Measurements from ENCODE around the gene ZNF784.

Gene ZNF784

GRCh38 chr19:55666343-55667005 is 42.1 kb upstream of the ZNF784 start:
- H2AK5ac ChIP-seq (ENCODE audit: low read length, severe bottlenecking), result no peak overlapping the region
- H3K9ac ChIP-seq (ENCODE audit: low read length), result no peak overlapping the region
- no peak for DNase-seq
- no peak overlapping the region for H3K4me2 ChIP-seq (ENCODE audit: low read length, poor library complexity, severe bottlenecking)
- H3K23ac ChIP-seq (ENCODE audit: low read length in 2 of 2), result no peak overlapping the region
- no peak overlapping the region for H4K8ac ChIP-seq (ENCODE audit: low read length)
- H3K27me3 ChIP-seq (ENCODE audit: control insufficient read depth in 1 of 2, insufficient read depth in 1 of 2, low read length in 2 of 2), result no peaks in the 10 kb centered on the region
- H3K27ac ChIP-seq (ENCODE audit: low read length, poor library complexity, severe bottlenecking), result no peak overlapping the region
- H2BK120ac ChIP-seq (ENCODE audit: low read depth, low read length), result no peak overlapping the region
- H2BK12ac ChIP-seq (ENCODE audit: low read length in 2 of 2), result no peak overlapping the region
- H2BK5ac ChIP-seq (ENCODE audit: low read depth, low read length, poor library complexity, severe bottlenecking), result no peak overlapping the region
- no peak overlapping the region for H2BK15ac ChIP-seq (ENCODE audit: low read depth, poor library complexity, severe bottlenecking)
- H3K4me3 ChIP-seq (ENCODE audit: insufficient read depth in 1 of 2, low read depth in 1 of 2, low read length in 2 of 2), result no peak overlapping the region
- peaks cover 26% of the 10 kb centered on the region for H3K4me1 ChIP-seq (ENCODE audit: control insufficient read depth, insufficient read depth, low read depth, low read length)
- peaks cover 91 to 98% of the 10 kb centered on the region in 2 experiments for H3K36me3 ChIP-seq (ENCODE audit: control insufficient read depth in 1 of 2, insufficient read depth in 2 of 2, low read depth in 1 of 2, low read length in 2 of 2)
- no peak overlapping the region for H3K18ac ChIP-seq (ENCODE audit: low read depth in 1 of 2, low read length in 2 of 2)
- WGBS, result 96% methylated on average over 12 of the region's 12 CpGs
- H4K91ac ChIP-seq (ENCODE audit: low read length), result no peak overlapping the region
- H3K4ac ChIP-seq (ENCODE audit: low read depth in 1 of 2, low read length in 2 of 2), result no peak overlapping the region
- no peak overlapping the region for H3K14ac ChIP-seq (ENCODE audit: low read length in 2 of 2)
- H2AFZ ChIP-seq (ENCODE audit: low read depth, low read length), result no peak overlapping the region
- H3K79me1 ChIP-seq (replicated peaks; ENCODE audit: low read length, poor library complexity, severe bottlenecking), result peaks cover 18% of the 10 kb centered on the region
- no peaks in the 10 kb centered on the region for H3K9me3 ChIP-seq (ENCODE audit: control insufficient read depth, low read length)

GRCh38 chr19:55663846-55664536 is 39.6 kb upstream of the ZNF784 start:
- Histone ChIP-seq H3K4ac (ENCODE audit: low read depth in 1 of 2, low read length in 2 of 2) (no peak overlapping the region), H2BK5ac (ENCODE audit: low read depth, low read length, poor library complexity, severe bottlenecking) (no peak overlapping the region), H2BK120ac (ENCODE audit: low read depth, low read length) (no peak overlapping the region), H3K4me3 (ENCODE audit: insufficient read depth in 1 of 2, low read depth in 1 of 2, low read length in 2 of 2) (no peak overlapping the region), H2AFZ (ENCODE audit: low read depth, low read length) (no peak overlapping the region), H3K18ac (ENCODE audit: low read depth in 1 of 2, low read length in 2 of 2) (no peak overlapping the region), H3K79me1 (replicated peaks; ENCODE audit: low read length, poor library complexity, severe bottlenecking) (peaks cover 18% of the 10 kb centered on the region), H2BK12ac (ENCODE audit: low read length in 2 of 2) (no peak overlapping the region), H3K9me3 (ENCODE audit: control insufficient read depth, low read length) (no peaks in the 10 kb centered on the region), H4K91ac (ENCODE audit: low read length) (no peak overlapping the region), H2BK15ac (ENCODE audit: low read depth, poor library complexity, severe bottlenecking) (no peak overlapping the region), H3K4me1 (ENCODE audit: control insufficient read depth, insufficient read depth, low read depth, low read length) (peaks cover 20% of the 10 kb centered on the region), H3K36me3 (ENCODE audit: control insufficient read depth in 1 of 2, insufficient read depth in 2 of 2, low read depth in 1 of 2, low read length in 2 of 2) (peaks cover 90 to 98% of the 10 kb centered on the region in 2 experiments), H3K9ac (ENCODE audit: low read length) (no peak overlapping the region), H4K8ac (ENCODE audit: low read length) (no peak overlapping the region), H3K4me2 (ENCODE audit: low read length, poor library complexity, severe bottlenecking) (no peak overlapping the region), H3K14ac (ENCODE audit: low read length in 2 of 2) (no peak overlapping the region), H3K27me3 (ENCODE audit: control insufficient read depth in 1 of 2, insufficient read depth in 1 of 2, low read length in 2 of 2) (no peaks in the 10 kb centered on the region), H2AK5ac (ENCODE audit: low read length, severe bottlenecking) (no peak overlapping the region), H3K23ac (ENCODE audit: low read length in 2 of 2) (no peak overlapping the region), H3K27ac (ENCODE audit: low read length, poor library complexity, severe bottlenecking) (no peak overlapping the region)
- no peak for DNase-seq
- WGBS, result 91% methylated on average over 20 of the region's 20 CpGs

GRCh38 chr19:55661826-55662225 is 37.5 kb upstream of the ZNF784 start:
- H3K36me3 ChIP-seq (ENCODE audit: control insufficient read depth in 1 of 2, insufficient read depth in 2 of 2, low read depth in 1 of 2, low read length in 2 of 2), result peaks cover 69 to 88% of the 10 kb centered on the region in 2 experiments
- no peak overlapping the region for H2BK120ac ChIP-seq (ENCODE audit: low read depth, low read length)
- no peak overlapping the region for H2AFZ ChIP-seq (ENCODE audit: low read depth, low read length)
- DNase-seq, result no peak
- no peak overlapping the region for H3K4me2 ChIP-seq (ENCODE audit: low read length, poor library complexity, severe bottlenecking)
- no peak overlapping the region for H3K23ac ChIP-seq (ENCODE audit: low read length in 2 of 2)
- H2BK15ac ChIP-seq (ENCODE audit: low read depth, poor library complexity, severe bottlenecking), result no peak overlapping the region
- H3K79me1 ChIP-seq (replicated peaks; ENCODE audit: low read length, poor library complexity, severe bottlenecking), result peaks cover 17% of the 10 kb centered on the region
- no peak overlapping the region for H2BK5ac ChIP-seq (ENCODE audit: low read depth, low read length, poor library complexity, severe bottlenecking)
- peaks cover 30% of the 10 kb centered on the region for H3K4me1 ChIP-seq (ENCODE audit: control insufficient read depth, insufficient read depth, low read depth, low read length)
- 83% methylated on average over 7 of the region's 7 CpGs for WGBS
- H2BK12ac ChIP-seq (ENCODE audit: low read length in 2 of 2), result no peak overlapping the region
- no peak overlapping the region for H4K8ac ChIP-seq (ENCODE audit: low read length)
- no peak overlapping the region for H4K91ac ChIP-seq (ENCODE audit: low read length)
- no peak overlapping the region for H3K14ac ChIP-seq (ENCODE audit: low read length in 2 of 2)
- no peak overlapping the region for H2AK5ac ChIP-seq (ENCODE audit: low read length, severe bottlenecking)
- H3K9ac ChIP-seq (ENCODE audit: low read length), result no peak overlapping the region
- no peaks in the 10 kb centered on the region for H3K27me3 ChIP-seq (ENCODE audit: control insufficient read depth in 1 of 2, insufficient read depth in 1 of 2, low read length in 2 of 2)
- no peak overlapping the region for H3K27ac ChIP-seq (ENCODE audit: low read length, poor library complexity, severe bottlenecking)
- no peak overlapping the region for H3K18ac ChIP-seq (ENCODE audit: low read depth in 1 of 2, low read length in 2 of 2)
- H3K9me3 ChIP-seq (ENCODE audit: control insufficient read depth, low read length), result no peaks in the 10 kb centered on the region
- H3K4ac ChIP-seq (ENCODE audit: low read depth in 1 of 2, low read length in 2 of 2), result no peak overlapping the region
- H3K4me3 ChIP-seq (ENCODE audit: insufficient read depth in 1 of 2, low read depth in 1 of 2, low read length in 2 of 2), result no peak overlapping the region

- Histone ChIP-seq H3K4me3 (ENCODE audit: insufficient read depth in 1 of 2, low read depth in 1 of 2, low read length in 2 of 2) (no peak overlapping the region), H3K79me1 (replicated peaks; ENCODE audit: low read length, poor library complexity, severe bottlenecking) (peaks cover 14% of the 10 kb centered on the region), H2BK15ac (ENCODE audit: low read depth, poor library complexity, severe bottlenecking) (no peak overlapping the region), H3K23ac (ENCODE audit: low read length in 2 of 2) (no peak overlapping the region), H3K4me1 (ENCODE audit: control insufficient read depth, insufficient read depth, low read depth, low read length) (peaks cover 27% of the 10 kb centered on the region), H4K8ac (ENCODE audit: low read length) (no peak overlapping the region), H3K14ac (ENCODE audit: low read length in 2 of 2) (no peak overlapping the region), H3K9ac (ENCODE audit: low read length) (no peak overlapping the region), H3K36me3 (ENCODE audit: control insufficient read depth in 1 of 2, insufficient read depth in 2 of 2, low read depth in 1 of 2, low read length in 2 of 2) (peaks cover 60 to 80% of the 10 kb centered on the region in 2 experiments), H2BK120ac (ENCODE audit: low read depth, low read length) (no peak overlapping the region), H4K91ac (ENCODE audit: low read length) (no peak overlapping the region), H3K9me3 (ENCODE audit: control insufficient read depth, low read length) (no peaks in the 10 kb centered on the region), H2BK12ac (ENCODE audit: low read length in 2 of 2) (no peak overlapping the region), H3K4me2 (ENCODE audit: low read length, poor library complexity, severe bottlenecking) (no peak overlapping the region), H3K27me3 (ENCODE audit: control insufficient read depth in 1 of 2, insufficient read depth in 1 of 2, low read length in 2 of 2) (no peaks in the 10 kb centered on the region), H2AFZ (ENCODE audit: low read depth, low read length) (no peak overlapping the region), H2AK5ac (ENCODE audit: low read length, severe bottlenecking) (no peak overlapping the region), H3K18ac (ENCODE audit: low read depth in 1 of 2, low read length in 2 of 2) (no peak overlapping the region), H2BK5ac (ENCODE audit: low read depth, low read length, poor library complexity, severe bottlenecking) (no peak overlapping the region), H3K4ac (ENCODE audit: low read depth in 1 of 2, low read length in 2 of 2) (no peak overlapping the region), H3K27ac (ENCODE audit: low read length, poor library complexity, severe bottlenecking) (no peak overlapping the region)
- DNase-seq, result no peak
- 92% methylated on average over 16 of the region's 16 CpGs for WGBS
These were observed 36.6 kb upstream of the ZNF784 start for GRCh38 chr19:55660991-55661390.

Data from mesenchymal stem cell (in vitro differentiated cells and primary cell).